Measurements from ENCODE around the gene ACSL6. TPM values are rescaled to one million over a fixed set of nuclear protein-coding genes. Genes with fewer than 3 reads are reported as not detected.

The ACSL6 gene
- total RNA-seq, 1 donor from 2014 or later, result 0.20 TPM

DNA sequence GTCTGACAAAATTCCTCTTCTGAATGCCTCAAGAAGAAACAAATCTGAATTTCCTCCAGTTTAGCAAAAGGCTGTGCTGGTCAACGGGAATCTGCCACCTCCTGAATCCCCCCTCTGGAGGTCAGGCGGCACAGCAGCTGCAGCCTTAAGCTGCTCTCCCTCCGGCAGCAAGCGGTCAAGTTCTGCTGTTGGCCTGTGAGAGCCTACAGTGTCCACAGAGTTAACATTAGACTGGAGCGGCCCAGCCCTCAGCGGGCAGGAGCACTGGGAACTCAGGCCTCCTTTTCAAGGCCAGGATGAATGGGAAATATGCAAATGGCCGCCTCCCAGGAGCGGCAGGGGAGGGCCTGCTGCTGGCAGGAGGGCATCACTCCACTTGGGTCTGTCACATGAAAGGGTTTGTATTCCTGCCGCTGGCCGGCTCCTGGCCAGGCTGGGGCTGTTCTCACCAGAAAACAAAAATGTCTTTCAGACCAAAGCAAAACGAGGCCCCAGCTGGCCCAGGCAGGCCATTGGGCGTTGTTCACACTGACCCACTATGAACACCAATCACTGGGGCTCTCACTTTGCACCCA lies 8.2 kb downstream of the ACSL6 start:
- intact Hi-C loops (cut with micrococcal nuclease), result loop anchor here (10.0 kb wide), 1 partner anchor 1128 kb away; no protein-coding TSS in a partner anchor
- POLR2A ChIA-PET, result no interaction called here
- Mint-ChIP-seq H3K4me3 (no peak overlapping the region), H3K36me3 (ENCODE audit: low read depth) (no peaks in the 10 kb centered on the region), H3K27me3 (peaks cover 15% of the 10 kb centered on the region), H3K9me3 (no peaks in the 10 kb centered on the region), H3K27ac (no peak overlapping the region), H3K4me1 (peaks cover 2% of the 10 kb centered on the region)
- CTCF ChIA-PET, result interaction anchor here (1.9 kb wide), 1 partner anchor 413 kb away, joined by 13 read pairs; no protein-coding TSS in a partner anchor
- TF ChIP-seq, protein P1, sequence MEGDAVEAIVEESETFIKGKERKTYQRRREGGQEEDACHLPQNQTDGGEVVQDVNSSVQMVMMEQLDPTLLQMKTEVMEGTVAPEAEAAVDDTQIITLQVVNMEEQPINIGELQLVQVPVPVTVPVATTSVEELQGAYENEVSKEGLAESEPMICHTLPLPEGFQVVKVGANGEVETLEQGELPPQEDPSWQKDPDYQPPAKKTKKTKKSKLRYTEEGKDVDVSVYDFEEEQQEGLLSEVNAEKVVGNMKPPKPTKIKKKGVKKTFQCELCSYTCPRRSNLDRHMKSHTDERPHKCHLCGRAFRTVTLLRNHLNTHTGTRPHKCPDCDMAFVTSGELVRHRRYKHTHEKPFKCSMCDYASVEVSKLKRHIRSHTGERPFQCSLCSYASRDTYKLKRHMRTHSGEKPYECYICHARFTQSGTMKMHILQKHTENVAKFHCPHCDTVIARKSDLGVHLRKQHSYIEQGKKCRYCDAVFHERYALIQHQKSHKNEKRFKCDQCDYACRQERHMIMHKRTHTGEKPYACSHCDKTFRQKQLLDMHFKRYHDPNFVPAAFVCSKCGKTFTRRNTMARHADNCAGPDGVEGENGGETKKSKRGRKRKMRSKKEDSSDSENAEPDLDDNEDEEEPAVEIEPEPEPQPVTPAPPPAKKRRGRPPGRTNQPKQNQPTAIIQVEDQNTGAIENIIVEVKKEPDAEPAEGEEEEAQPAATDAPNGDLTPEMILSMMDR (IDR thresholded peaks at IDR 0.05), result no peak
- ATAC-seq (ENCODE audit: low read depth) (no peak), DNase-seq (no peak)

DNA sequence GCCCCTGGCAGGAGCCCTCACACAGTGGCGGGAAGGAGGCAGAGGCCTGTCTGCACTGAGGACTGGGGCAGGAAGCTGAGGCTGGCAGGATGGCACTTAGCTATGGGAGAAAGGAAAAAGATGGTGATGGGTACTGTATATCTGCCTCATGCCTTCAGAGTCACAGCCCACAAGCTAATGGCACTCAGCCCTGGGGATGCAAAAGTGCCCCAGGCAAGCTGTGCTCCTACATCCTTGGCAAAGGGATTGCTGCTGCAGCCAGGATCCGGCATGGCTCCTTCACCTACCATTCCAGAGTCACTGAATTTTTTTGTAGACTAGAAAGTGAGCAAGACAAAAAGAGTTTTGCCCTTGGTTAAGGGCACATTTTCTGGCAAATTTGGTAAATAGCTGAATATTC lies 8.7 kb downstream of the ACSL6 start:
- ATAC-seq (ENCODE audit: low read depth) (no peak), DNase-seq (no peak)
- H3K4me1 Mint-ChIP-seq, result peaks cover 1% of the 10 kb centered on the region
- no peak overlapping the region for H3K4me3 Mint-ChIP-seq
- peaks cover 15% of the 10 kb centered on the region for H3K27me3 Mint-ChIP-seq
- no peaks in the 10 kb centered on the region for H3K36me3 Mint-ChIP-seq (ENCODE audit: low read depth)
- ChIA-PET POLR2A (no interaction called here), CTCF (interaction anchor here (1.9 kb wide), 1 partner anchor 413 kb away, joined by 13 read pairs; no protein-coding TSS in a partner anchor)
- intact Hi-C loops (cut with micrococcal nuclease), result loop anchor here (10.0 kb wide), 1 partner anchor 1128 kb away; no protein-coding TSS in a partner anchor
- no peaks in the 10 kb centered on the region for H3K9me3 Mint-ChIP-seq
- no peak overlapping the region for H3K27ac Mint-ChIP-seq
- TF ChIP-seq, protein P1 (IDR thresholded peaks at IDR 0.05), result no peak

DNA sequence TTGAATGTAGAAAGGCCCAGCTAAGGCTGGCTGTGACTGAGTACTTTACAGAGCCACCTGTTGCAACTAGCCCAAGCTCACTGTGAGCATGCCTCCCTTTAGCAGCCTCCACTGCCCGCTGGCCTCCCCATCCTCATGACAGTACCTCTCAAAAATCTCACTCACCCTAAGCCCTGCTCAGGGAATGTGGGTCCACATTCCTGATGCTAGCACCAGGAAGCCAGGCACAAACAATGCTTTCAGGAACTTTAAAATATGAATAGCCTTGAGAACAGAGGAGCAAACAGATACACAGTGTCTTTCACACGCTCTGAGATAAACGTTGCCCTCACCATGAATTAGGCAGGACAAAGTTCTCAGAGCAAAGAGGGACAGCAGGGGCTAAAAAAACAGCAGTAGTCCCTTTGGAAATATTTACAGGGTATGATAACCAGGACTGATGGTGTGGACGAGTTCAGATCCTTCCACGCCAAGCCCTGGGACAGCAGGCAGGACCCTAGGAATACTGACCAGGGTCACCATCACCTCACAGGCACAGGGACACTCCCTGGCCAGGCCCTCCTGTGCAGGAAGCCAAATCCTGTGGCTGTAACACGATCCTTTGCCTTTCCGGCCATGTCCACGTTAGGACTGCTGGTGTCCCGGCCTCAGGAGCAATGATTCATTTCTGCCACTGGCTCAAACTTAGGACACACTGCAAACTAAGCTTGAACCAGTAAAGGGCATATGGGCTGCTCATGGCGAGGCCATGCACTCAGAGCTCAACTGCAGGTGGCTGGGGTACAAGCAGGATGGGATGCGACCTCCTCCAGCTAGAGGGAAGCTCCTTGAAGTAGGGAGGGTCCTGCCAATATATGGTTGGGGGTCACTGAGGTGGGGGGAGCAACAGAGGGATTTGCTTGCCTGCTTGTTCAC lies 9.6 kb downstream of the ACSL6 start:
- Mint-ChIP-seq H3K4me3 (no peak overlapping the region), H3K36me3 (ENCODE audit: low read depth) (no peaks in the 10 kb centered on the region), H3K9me3 (no peaks in the 10 kb centered on the region), H3K27me3 (peaks cover 15% of the 10 kb centered on the region), H3K27ac (no peak overlapping the region), H3K4me1 (no peaks in the 10 kb centered on the region)
- ChIA-PET CTCF (interaction anchor here (1.9 kb wide), 1 partner anchor 412 kb away, joined by 13 read pairs; no protein-coding TSS in a partner anchor), POLR2A (no interaction called here)
- intact Hi-C loops (cut with micrococcal nuclease), result loop anchor here (10.0 kb wide), 1 partner anchor 1127 kb away; no protein-coding TSS in a partner anchor
- DNase-seq (no peak), ATAC-seq (ENCODE audit: low read depth) (no peak)
- TF ChIP-seq, protein P1 (IDR thresholded peaks at IDR 0.05), result no peak

DNA sequence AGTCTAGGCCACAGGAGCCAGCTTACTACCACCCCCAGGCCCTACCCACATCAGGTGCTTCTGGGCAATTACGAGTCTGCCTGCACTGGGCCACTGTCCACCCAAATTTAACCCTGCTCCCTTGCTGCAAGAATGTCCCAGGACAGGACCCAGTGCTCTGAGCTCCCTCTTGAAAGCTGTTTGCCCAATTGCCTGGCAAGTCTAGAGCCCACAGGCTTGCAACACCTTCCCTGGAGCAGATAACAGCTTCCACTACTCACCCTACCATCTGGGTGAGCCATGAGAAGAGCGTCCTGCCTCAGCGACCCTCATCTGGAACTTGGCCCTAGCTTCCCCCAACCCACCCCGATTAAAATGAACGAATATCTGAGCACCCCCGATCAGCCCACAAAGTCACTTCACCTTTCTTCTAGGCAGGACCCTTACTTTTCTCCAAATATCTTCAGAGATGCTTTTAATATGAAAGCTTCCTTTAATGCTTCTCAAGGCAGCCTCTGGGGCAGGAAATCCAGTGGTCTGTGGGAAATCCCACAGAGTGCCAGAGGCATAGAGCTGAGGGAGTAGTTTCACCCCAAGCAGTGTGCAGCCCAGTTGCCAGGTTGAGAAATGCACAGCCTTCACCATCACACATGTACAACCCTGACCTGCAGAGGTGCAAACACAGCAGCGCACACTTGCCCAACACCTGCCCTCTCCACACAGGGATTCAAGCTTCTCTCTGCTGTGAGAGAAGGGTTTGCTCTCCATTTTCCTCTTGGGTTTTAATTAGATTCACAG lies 10.6 kb downstream of the ACSL6 start:
- ChIA-PET CTCF (interaction anchor here (1.1 kb wide), 1 partner anchor 411 kb away, joined by 3 read pairs; no protein-coding TSS in a partner anchor), POLR2A (no interaction called here)
- H3K4me3 Mint-ChIP-seq, result no peak overlapping the region
- no peak overlapping the region for H3K27ac Mint-ChIP-seq
- intact Hi-C loops (cut with micrococcal nuclease), result loop anchor here (10.0 kb wide), 1 partner anchor 1126 kb away; no protein-coding TSS in a partner anchor
- TF ChIP-seq, protein P1 (IDR thresholded peaks at IDR 0.05), result no peak
- no peak for ATAC-seq (ENCODE audit: low read depth)
- H3K4me1 Mint-ChIP-seq, result no peaks in the 10 kb centered on the region
- H3K9me3 Mint-ChIP-seq, result no peaks in the 10 kb centered on the region
- H3K36me3 Mint-ChIP-seq (ENCODE audit: low read depth), result no peaks in the 10 kb centered on the region
- peaks cover 15% of the 10 kb centered on the region for H3K27me3 Mint-ChIP-seq
- no peak for DNase-seq
